Measurements from ENCODE around the gene STAM2. TPM values are rescaled to one million over a fixed set of nuclear protein-coding genes. Genes with fewer than 3 reads are reported as not detected.

Gene STAM2
- total and polyA plus RNA-seq, 2 donors (not counting 3 experiments of a cell fraction or from before 2014, with no cell fraction given) = 10.1 to 27.5 TPM

DNA sequence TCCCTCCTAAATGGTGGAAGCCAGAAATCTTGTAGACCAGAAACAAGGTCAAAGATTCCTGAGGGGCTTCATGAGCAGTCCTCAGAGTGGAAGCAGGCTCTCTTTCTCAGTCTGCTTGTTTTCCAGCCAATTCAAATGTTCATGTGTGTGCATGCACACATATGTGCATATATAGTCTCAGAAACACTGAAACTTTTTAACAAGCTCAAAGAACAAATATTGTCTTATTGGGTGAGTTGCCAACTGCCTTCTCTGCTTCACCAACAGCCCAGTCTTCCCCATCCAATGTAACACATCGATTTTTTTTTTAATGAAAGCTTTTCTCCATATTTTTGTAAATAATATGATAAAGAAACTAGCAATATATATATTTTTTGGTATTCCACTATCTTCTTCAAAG, 80.4 kb downstream of the STAM2 start:
- BruUV-seq (replicated peaks) = no TSS peak
- no peaks in the 10 kb centered on the region for H4K20me1 ChIP-seq (replicated peaks; ENCODE audit: control insufficient read depth, extremely low read depth, insufficient read depth, low read length)
- POLR2A ChIA-PET = no interaction called here
- no peak overlapping the region for H3K4me2 ChIP-seq (ENCODE audit: insufficient read depth, low read length)
- peaks cover 25 to 50% of the 10 kb centered on the region in 2 experiments for H3K27me3 ChIP-seq (ENCODE audit: control insufficient read depth in 2 of 2, insufficient read depth in 2 of 2, low read length in 2 of 2)
- TF ChIP-seq FOS (IDR thresholded peaks at IDR 0.05; ENCODE audit: borderline replicate concordance, insufficient read depth, low read length) (no peak), JUN (IDR thresholded peaks at IDR 0.05; ENCODE audit: borderline replicate concordance, insufficient read depth, insufficient read length, low read depth) (no peak), POLR2A (IDR thresholded peaks at IDR 0.05; ENCODE audit: low read depth, low read length) (no peak), MYC (IDR thresholded peaks at IDR 0.05; ENCODE audit: low read depth, low read length) (no peak), GATA2 (IDR thresholded peaks at IDR 0.05; ENCODE audit: insufficient read depth, insufficient read length, low read depth, low read length) (no peak), POLR2AphosphoS5 (IDR thresholded peaks at IDR 0.05; ENCODE audit: insufficient read depth, low read depth, low read length) (no peak), EZH2 (IDR thresholded peaks at IDR 0.05; ENCODE audit: borderline replicate concordance, low read depth, low read length, severe bottlenecking) (no peak)
- TF ChIP-seq, protein P1, sequence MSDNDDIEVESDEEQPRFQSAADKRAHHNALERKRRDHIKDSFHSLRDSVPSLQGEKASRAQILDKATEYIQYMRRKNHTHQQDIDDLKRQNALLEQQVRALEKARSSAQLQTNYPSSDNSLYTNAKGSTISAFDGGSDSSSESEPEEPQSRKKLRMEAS (IDR thresholded peaks at IDR 0.05; ENCODE audit: insufficient read depth, insufficient read length) = no peak
- TF ChIP-seq, protein P2, sequence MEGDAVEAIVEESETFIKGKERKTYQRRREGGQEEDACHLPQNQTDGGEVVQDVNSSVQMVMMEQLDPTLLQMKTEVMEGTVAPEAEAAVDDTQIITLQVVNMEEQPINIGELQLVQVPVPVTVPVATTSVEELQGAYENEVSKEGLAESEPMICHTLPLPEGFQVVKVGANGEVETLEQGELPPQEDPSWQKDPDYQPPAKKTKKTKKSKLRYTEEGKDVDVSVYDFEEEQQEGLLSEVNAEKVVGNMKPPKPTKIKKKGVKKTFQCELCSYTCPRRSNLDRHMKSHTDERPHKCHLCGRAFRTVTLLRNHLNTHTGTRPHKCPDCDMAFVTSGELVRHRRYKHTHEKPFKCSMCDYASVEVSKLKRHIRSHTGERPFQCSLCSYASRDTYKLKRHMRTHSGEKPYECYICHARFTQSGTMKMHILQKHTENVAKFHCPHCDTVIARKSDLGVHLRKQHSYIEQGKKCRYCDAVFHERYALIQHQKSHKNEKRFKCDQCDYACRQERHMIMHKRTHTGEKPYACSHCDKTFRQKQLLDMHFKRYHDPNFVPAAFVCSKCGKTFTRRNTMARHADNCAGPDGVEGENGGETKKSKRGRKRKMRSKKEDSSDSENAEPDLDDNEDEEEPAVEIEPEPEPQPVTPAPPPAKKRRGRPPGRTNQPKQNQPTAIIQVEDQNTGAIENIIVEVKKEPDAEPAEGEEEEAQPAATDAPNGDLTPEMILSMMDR (IDR thresholded peaks at IDR 0.05; ENCODE audit: extremely low read depth in 1 of 2, insufficient read depth in 1 of 2, low read depth in 1 of 2, low read length in 2 of 2) = no peak
- DNase-seq (ENCODE audit: low read depth, low spot score) (no peak), FAIRE-seq (no peak)
- dilution Hi-C loops (cut with MboI; ENCODE audit: extremely low pct_ligation_motif_present, low sequenced_read_pairs) (no loop called here), intact Hi-C loops (cut with micrococcal nuclease) (no loop called here)
- H3K9me1 ChIP-seq (replicated peaks; ENCODE audit: control insufficient read depth, extremely low read depth, insufficient read depth, low read length) = no peaks in the 10 kb centered on the region
- no peaks in the 10 kb centered on the region for H3K79me2 ChIP-seq (ENCODE audit: control insufficient read depth, insufficient read depth, low read length)
- H3K4me1 ChIP-seq (ENCODE audit: control insufficient read depth, extremely low read depth, insufficient read depth, low read length) = peaks cover 21% of the 10 kb centered on the region
- H3K36me3 ChIP-seq (ENCODE audit: control insufficient read depth in 2 of 2, extremely low read depth in 1 of 2, insufficient read depth in 2 of 2, low read length in 2 of 2) = no peaks in the 10 kb centered on the region
- H3K9ac ChIP-seq (replicated peaks; ENCODE audit: extremely low read depth, insufficient read depth, low read length) = no peak overlapping the region
- H3K4me3 ChIP-seq (replicated peaks in 1 of 3; ENCODE audit: insufficient read depth in 1 of 3, low read depth in 1 of 3, low read length in 3 of 3) = no peak overlapping the region
- H2AFZ ChIP-seq (ENCODE audit: low read depth, low read length) = no peak overlapping the region
- H3K27ac ChIP-seq (ENCODE audit: insufficient read depth, low read depth, low read length) = no peak overlapping the region
- CTCF ChIA-PET = interaction anchor here (1.0 kb wide), 1 partner anchor 16 kb away, joined by 3 read pairs; no protein-coding TSS in a partner anchor
- H3K9me3 ChIP-seq (replicated peaks; ENCODE audit: control insufficient read depth, insufficient read depth, low read length) = no peaks in the 10 kb centered on the region

Data from endothelial cell of umbilical vein (primary cell).